Activated CD8-positive, alpha-beta memory T cell treated with anti-CD3 and anti-CD28 coated beads for 4 hours (primary cell): Measurements from ENCODE around the gene MRC1.

Experiments
- DNase-seq, 2 donors: peaks; one replicate each; pipeline ENCODE4 v3.0.0-alpha.2; 2020; ENCODE audit warnings: low read depth in 2 of 2

MRC1 gene

DNA sequence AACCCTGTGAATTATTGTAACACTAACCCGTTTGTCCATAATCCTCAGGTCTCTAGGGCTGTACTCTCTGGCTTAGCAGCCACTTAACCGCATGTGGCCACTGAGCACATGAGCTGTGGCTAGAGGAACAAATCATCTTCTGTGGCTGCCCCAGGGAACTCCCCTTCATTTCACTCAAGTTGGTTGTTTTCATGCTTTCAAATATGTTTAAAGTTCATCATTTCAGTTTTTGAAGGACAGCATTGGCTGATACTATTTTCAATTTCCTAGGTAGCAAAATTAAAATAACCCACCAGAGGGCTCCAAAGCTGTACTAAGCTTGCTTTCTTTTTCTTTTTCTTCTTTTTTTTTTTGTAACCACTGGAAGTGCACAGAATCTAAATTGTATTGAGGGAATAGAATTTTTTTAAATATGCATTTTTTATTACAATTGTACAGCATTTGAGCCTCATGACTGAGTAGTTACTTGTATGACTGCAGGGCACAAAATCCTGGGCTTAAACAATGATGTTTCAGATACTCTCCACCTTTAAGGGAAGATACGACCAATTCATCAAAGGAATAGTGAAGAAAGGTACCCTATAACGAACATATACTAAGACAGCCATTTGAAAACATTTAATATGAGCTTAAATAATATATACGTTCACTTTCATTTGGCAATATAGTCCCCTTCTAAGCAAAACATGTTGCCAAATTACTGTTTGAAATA is 38.6 kb downstream of the MRC1 start:
- DNase-seq = no peak

DNA sequence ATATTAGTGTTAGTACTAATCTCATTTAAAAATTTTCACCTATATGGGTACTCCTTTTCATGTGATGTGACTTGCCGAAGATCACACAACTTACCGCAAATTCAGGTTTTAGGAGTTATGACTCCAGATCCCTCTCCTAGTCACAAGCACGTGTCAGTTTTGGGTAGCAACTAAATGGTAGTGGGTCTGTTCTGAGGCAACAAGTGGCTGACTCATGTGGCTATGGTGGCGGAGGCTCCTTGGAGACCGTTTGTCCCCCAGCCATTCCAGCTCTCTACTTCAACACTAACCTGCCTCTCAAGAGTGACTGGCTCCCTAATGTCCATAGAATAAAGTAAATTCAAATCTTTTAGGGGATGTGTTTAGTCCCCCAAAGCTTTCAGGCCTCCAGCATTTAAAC is 39.5 kb downstream of the MRC1 start:
- DNase-seq = no peak

GRCh38 chr10:17850501-17850900 is 41.4 kb downstream of the MRC1 start:
- DNase-seq = no peak

DNA sequence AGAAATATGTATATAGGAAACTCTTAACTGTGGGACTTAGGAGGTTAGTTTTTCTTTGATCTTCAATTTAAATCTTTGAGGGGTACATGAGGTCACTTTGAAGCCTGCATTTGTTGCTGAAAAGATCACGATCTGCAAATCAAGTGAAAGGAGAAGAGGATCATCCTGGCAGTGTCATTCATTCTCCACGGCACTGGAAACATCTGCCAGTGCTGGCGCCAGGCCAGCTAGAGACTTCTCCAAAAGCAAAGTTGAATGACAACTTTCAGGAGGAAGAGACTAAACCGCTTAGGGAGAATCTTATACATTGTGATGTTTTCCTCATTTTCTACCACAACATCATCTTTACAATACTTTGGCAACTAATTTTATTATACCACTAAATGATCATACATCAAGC is 42.5 kb downstream of the MRC1 start:
- no peak for DNase-seq

GRCh38 chr10:17854044-17854652 is 45.0 kb downstream of the MRC1 start:
- DNase-seq = no peak

DNA sequence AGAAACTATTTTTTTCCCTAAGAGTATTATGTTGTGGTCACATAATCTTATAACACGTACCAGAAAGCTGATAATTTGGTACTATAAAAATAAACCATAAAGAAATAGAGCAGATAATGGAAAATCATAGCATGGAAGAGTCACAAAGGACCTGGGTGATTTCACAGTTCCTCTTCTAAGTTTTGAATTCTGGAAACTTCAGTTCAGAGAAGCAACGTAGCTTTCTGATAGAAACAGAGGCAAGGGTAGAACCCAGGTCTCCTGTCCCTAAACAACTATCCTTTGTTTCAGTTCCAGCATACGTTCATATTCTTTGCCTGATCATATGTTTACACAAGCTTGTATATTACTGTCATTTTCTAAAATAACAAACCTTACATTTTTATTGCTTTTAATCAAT is 47.9 kb downstream of the MRC1 start:
- DNase-seq = no peak

GRCh38 chr10:17859492-17860156 is 50.5 kb downstream of the MRC1 start:
- DNase-seq = no peak

DNA sequence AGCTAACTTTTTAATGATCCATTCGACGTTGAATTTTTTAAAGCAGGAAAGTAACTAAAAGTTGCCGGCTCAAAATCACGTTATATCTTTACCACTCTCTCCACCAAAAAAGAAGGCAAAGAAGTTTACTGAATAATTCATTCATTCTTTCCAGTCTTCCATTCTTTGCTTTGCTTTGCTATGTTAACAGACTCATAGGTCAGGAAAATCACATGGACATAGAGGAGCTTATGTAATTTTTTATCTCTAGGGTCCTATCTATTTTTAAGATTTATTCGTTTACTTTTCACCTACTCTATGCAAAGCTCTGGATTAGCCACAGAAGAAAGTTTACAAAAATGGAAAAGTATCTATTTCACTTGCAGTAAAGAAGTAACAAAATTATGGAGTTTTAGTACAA is 52.6 kb downstream of the MRC1 start:
- no peak for DNase-seq

GRCh38 chr10:17865351-17865750 is 56.2 kb downstream of the MRC1 start:
- no peak for DNase-seq

DNA sequence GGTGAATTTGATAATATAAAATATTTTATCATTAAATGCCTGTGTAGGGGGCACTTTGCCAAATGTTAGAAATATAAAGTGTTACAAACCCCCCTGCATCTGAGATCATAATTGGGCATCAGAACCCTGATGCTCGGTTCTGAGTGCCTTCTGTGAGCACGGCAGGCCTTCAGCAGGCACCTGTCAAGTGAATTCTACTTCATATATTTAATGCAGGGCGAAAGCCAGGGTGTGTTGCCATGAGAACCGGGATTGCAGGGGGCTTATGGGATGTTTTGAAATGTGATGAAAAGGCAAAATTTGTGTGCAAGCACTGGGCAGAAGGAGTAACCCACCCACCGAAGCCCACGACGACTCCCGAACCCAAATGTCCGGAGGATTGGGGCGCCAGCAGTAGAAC is 57.2 kb downstream of the MRC1 start:
- DNase-seq = no peak

GRCh38 chr10:17867056-17867455 is 57.9 kb downstream of the MRC1 start:
- no peak for DNase-seq

DNA sequence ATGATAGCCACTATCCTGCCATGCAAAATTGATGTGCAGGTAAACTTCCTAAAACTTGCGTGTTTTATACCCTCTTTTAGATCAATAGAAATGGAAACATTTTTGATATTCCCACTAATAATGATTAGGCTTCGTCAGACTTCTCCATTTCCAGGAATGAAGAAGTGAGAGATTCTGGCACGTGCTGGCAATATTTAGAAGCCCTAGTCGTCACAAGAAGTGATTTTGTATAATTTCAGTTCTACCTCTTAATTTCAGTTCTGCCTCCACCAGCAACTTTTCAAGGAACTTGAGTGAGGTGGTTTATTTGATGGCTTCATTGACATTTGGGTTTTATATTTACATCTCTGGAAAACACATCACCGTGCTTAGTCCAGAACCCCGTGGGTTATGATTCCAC is 61.9 kb downstream of the MRC1 start:
- DNase-seq = no peak

DNA sequence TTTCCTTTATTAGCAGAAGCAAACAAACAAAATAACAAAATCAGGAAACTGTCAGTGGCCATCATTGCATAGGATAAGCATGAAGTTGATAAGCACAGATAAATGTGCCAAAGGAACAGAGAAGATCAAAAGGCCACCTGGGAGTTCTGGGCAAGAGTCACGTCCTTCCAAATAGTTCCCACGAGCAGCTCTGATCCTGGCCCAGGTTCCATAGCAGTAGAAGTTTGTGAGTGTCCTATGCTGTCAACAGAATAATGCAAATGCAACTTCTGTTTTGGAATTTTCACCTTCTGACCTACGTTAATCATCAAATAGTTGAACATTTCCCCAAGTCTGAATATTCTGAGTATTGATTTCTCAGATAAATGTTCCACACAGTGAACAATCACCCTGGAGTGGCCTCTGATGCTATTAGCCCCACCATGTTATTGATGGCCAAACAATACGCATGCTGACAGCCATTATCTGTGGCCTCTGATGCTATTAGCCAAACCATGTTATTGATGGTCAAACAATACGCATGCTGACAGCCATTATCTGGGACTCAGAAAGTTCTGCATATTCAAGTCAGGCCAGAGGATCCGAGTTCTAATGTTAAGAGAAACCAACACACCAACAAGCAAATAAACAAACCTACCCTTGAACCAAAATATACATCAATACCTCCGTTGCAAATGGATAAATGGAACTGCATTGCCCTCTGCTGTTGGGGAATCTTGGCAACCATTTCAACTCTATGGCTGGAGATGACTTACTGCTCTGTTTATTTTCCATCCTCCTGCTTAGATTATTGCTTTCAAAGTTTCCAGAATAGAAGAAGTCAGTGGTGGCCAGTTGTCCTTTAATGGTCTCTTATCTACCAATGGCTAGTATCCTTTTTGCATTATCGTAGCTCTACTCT is 63.3 kb downstream of the MRC1 start:
- no peak for DNase-seq

DNA sequence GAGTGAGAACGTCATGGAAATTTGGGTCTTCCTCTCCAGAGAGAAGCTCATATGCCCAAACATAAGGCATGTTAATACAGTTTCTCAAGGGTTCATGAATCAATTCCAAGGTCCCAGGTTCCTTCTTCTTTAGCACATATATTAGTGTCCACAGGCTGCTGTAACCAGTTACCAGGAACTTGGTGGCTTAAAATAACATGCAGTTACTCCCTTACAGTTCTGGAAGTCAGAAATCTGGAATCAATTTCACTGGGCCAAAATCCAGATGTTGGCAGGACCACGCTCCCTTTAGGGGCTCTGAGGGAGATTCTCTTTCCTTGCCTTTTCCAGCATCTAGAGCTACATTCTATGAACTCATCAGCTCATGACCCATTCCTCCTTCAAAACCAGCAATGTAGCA is 64.8 kb downstream of the MRC1 start:
- DNase-seq = no peak

DNA sequence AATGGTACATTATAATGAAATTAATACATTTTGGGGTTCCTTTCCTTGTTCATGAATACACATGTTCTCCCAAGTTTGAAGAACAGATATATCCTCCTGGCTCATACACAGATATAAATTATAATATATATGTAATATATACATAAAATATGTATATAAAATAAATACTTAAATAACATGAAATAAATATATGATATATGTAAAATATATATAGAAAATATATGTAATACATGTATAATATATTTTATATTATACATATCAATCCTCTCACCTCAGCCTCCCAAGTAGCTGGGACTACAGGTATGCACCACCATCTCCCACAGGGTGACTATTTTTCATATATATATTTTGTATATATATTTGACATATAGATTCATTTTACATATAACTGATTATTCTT is 68.0 kb downstream of the MRC1 start:
- no peak for DNase-seq

GRCh38 chr10:17878896-17879295 is 69.7 kb downstream of the MRC1 start:
- DNase-seq = no peak

GRCh38 chr10:17880601-17881000 is 71.5 kb downstream of the MRC1 start:
- no peak for DNase-seq

GRCh38 chr10:17882557-17882956 is 73.4 kb downstream of the MRC1 start:
- no peak for DNase-seq

GRCh38 chr10:17883621-17884020 is 74.5 kb downstream of the MRC1 start:
- DNase-seq = no peak

- DNase-seq = no peak
Observed at GRCh38 chr10:17888189-17888588, 79.0 kb downstream of the MRC1 start.

DNA sequence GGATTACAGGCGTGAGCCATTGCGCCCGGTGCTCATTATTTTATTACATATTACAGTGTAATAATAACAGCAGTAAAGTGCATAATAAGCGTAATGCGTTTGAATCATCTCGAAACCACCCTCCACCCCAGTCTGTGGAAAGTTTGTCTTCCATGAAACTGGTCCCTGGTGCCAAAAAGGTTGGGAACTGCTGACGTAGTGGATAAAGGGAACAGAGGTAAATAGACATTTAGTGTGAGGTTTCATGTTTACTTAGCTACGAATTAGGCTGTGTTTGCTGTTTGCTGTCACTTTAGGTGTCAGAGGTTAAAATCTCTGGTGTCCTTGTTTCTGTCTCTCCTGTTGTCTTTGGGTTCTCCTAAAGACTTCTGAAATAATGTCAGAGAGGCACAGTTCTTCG is 82.3 kb downstream of the MRC1 start:
- no peak for DNase-seq

DNA sequence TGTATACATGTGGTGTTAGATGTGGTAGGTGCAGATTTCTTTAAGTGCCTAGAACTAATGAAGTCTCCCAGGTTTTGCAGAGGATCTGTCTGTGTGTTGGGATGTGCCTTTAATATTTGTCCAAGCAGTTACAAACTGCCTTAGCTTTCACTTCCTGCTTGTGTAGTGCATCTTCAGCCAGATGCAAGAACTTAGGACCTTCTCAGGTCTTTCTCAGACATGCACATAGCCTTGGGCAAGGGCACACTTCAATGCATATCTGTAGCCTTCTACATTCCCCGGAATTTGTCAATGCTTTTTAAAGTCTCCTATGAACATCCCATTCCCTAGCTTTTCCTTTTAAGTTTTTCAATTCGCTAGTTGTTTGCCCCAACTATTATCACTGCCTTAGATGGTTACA is 95.4 kb downstream of the MRC1 start:
- no peak for DNase-seq
